M059J (cell line): ENCODE results near the gene PPP6R3. TPM values are rescaled to one million over a fixed set of nuclear protein-coding genes. Genes with fewer than 3 reads are reported as not detected.

Source experiments
- DNase-seq: peaks from one replicate; pipeline ENCODE4 v3.0.0-alpha.2; 2012; ENCODE audit warnings: low read depth
- total RNA-seq: library from RNA; depleted of rRNA; stranded (reverse); fragments of >200 nt; shearing (Covaris generic); gene quantifications from 2 replicates; pipeline ENCODE4 v1.2.3, GENCODE V29; 2014

Gene PPP6R3
- total RNA-seq, 1 experiment from 2014 or later, result 104 TPM

GRCh38 chr11:68651985-68652682 lies 191.6 kb downstream of the PPP6R3 start:
- no peak for DNase-seq

GRCh38 chr11:68652683-68653156 lies 192.2 kb downstream of the PPP6R3 start:
- no peak for DNase-seq

- no peak for DNase-seq
Measured at GRCh38 chr11:68653486-68654430, 193.2 kb downstream of the PPP6R3 start.

GRCh38 chr11:68654978-68655377 lies 194.4 kb downstream of the PPP6R3 start:
- no peak for DNase-seq

- no peak for DNase-seq
Measured at GRCh38 chr11:68655406-68655805, 194.9 kb downstream of the PPP6R3 start.

- DNase-seq, result no peak
Measured at GRCh38 chr11:68655806-68656205, 195.3 kb downstream of the PPP6R3 start.

- DNase-seq, result no peak
Measured at GRCh38 chr11:68657021-68657780, 196.6 kb downstream of the PPP6R3 start.

GRCh38 chr11:68658097-68658496 lies 197.5 kb downstream of the PPP6R3 start:
- no peak for DNase-seq

- DNase-seq, result no peak
Measured at GRCh38 chr11:68658661-68659060, 198.1 kb downstream of the PPP6R3 start.

- DNase-seq, result peak; percentile 95
Measured at GRCh38 chr11:68659158-68659921, 198.8 kb downstream of the PPP6R3 start.

- no peak for DNase-seq
Measured at GRCh38 chr11:68660066-68660810, 199.7 kb downstream of the PPP6R3 start.

GRCh38 chr11:68661014-68661413 lies 200.5 kb downstream of the PPP6R3 start:
- DNase-seq, result no peak

- no peak for DNase-seq
Measured at GRCh38 chr11:68661697-68662603, 201.4 kb downstream of the PPP6R3 start.

GRCh38 chr11:68663482-68664010 lies 203.0 kb downstream of the PPP6R3 start:
- no peak for DNase-seq

- no peak for DNase-seq
Measured at GRCh38 chr11:68664141-68664540, 203.6 kb downstream of the PPP6R3 start.

GRCh38 chr11:68664906-68665305 lies 204.4 kb downstream of the PPP6R3 start:
- no peak for DNase-seq
